Measurements from ENCODE around the gene SEMA4D. TPM values are rescaled to one million over a fixed set of nuclear protein-coding genes. Genes with fewer than 3 reads are reported as not detected.

Gene SEMA4D
- total RNA-seq, 2 experiments from 2014 or later: 159 to 161 TPM

DNA sequence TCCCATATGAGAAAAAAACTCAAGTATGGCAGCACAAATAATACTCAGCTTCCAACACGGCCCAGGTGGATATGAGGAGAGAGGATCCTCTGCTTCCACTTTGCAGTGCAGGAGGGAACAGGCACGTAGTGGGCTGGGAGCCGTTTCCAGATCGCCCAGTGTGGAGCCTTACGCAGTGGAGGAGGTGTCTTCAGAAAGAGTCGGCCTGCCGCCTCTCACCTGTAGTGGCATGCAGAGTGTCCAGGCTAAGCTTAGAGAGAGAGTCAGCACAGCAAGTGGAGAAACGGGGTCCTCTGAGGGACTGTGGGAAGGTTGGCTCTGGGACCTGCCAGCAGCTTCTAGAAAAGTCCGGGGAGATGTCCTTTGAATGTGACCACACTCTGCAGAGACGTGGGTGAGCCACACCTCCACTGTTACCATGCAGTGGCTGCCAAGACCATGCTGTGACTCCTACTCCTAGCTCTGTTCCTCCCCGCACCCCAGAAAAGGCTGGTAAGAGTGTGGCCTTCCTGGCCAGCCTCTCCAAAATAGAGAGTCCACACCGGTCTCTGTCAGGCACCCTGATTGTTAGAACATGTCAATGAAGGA lies 3.5 kb upstream of the SEMA4D start:
- Mint-ChIP-seq H3K9me3 (no peaks in the 10 kb centered on the region), H3K4me1 (ENCODE audit: low read depth) (peaks cover 53% of the 10 kb centered on the region), H3K4me3 (peak overlapping the region; percentile 17), H3K27me3 (no peaks in the 10 kb centered on the region), H3K36me3 (peaks cover 4% of the 10 kb centered on the region), H3K27ac (peak overlapping the region; percentile 79)
- ChIA-PET CTCF (interaction anchor here (0.6 to 3.9 kb wide), 4 partner anchors 12 to 603 kb away, joined by 3 to 19 read pairs (median 3); no protein-coding TSS in a partner anchor), POLR2A (interaction anchor here (1.3 to 2.6 kb wide), 3 partner anchors 11 to 47 kb away, joined by 3 to 8 read pairs (median 4); no protein-coding TSS in a partner anchor)
- intact Hi-C loops (cut with micrococcal nuclease): no loop called here
- no peak for DNase-seq

GRCh38 chr9:89500008-89500407 lies 2.1 kb upstream of the SEMA4D start:
- DNase-seq: no peak
- POLR2A ChIA-PET: interaction anchor here (1.3 to 2.6 kb wide), 2 partner anchors 10 to 51 kb away, joined by 3 to 8 read pairs; no protein-coding TSS in a partner anchor
- H3K27ac Mint-ChIP-seq: peak overlapping the region; percentile 19
- no peaks in the 10 kb centered on the region for H3K9me3 Mint-ChIP-seq
- intact Hi-C loops (cut with micrococcal nuclease): no loop called here
- H3K36me3 Mint-ChIP-seq: peaks cover 4% of the 10 kb centered on the region
- H3K4me3 Mint-ChIP-seq: no peak overlapping the region
- CTCF ChIA-PET: interaction anchor here (0.9 to 3.9 kb wide), 3 partner anchors 17 to 49 kb away, joined by 3 to 19 read pairs (median 3); no protein-coding TSS in a partner anchor
- no peaks in the 10 kb centered on the region for H3K27me3 Mint-ChIP-seq
- H3K4me1 Mint-ChIP-seq (ENCODE audit: low read depth): peaks cover 60% of the 10 kb centered on the region

GRCh38 chr9:89498852-89499480 lies 1.1 kb upstream of the SEMA4D start:
- Mint-ChIP-seq H3K27me3 (no peaks in the 10 kb centered on the region), H3K27ac (peak overlapping the region; percentile 90), H3K9me3 (no peaks in the 10 kb centered on the region), H3K4me1 (ENCODE audit: low read depth) (peaks cover 70% of the 10 kb centered on the region), H3K4me3 (peak overlapping the region; percentile 75), H3K36me3 (peaks cover 4% of the 10 kb centered on the region)
- DNase-seq: peak; percentile 70
- ChIA-PET POLR2A (interaction anchor here (0.9 to 1.6 kb wide), 4 partner anchors 9 to 180 kb away, joined by 3 to 4 read pairs (median 3); partner anchors contain the start of gene SECISBP2), CTCF (interaction anchor here (0.9 to 1.7 kb wide), 6 partner anchors 9 to 88 kb away, joined by 3 to 11 read pairs (median 4); no protein-coding TSS in a partner anchor)
- intact Hi-C loops (cut with micrococcal nuclease): loop anchor here (1.0 kb wide), 2 partner anchors 9 to 23 kb away; no protein-coding TSS in a partner anchor

DNA sequence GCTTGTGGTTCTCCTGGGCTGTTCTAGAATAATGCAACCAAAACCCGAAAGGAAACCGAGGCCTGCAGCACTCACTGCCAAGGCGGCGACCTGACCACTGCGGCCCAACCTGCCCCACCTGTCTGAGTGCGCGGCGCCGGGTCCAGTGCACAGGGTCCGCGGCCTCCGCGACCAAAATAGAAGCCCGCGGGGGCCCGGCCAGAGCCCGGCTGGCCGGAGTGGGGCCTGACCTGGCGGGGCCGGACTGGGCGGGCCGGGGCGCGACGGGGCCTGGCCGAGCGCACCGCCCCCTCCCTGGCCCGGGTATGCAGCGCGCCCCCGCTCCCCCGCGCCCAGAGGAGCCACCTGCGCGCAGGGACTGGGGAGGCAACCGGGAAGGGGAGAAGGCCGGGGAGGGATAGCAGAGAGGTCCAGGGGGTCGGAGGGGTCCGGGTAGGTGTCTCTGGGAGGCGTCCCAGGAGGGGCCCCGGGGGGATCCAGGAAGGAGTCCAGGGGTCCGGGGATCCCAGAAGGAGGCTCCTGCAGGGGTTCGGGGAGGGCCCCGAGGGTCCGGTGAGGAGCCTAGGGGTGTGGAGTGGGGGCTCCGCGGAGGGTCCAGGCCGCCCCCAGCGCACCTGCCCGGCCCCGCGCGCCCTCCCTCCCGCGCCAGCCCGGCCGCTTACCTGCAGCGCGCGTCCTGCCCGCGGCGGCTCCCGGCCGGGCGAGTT lies 503 bp downstream of the SEMA4D start:
- H3K27me3 Mint-ChIP-seq: no peaks in the 10 kb centered on the region
- peak; percentile 51 for DNase-seq
- POLR2A ChIA-PET: interaction anchor here (0.7 to 0.9 kb wide), 2 partner anchors 19 to 25 kb away, joined by 3 to 4 read pairs; no protein-coding TSS in a partner anchor
- peaks cover 4% of the 10 kb centered on the region for H3K36me3 Mint-ChIP-seq
- intact Hi-C loops (cut with micrococcal nuclease): loop anchor here (2.0 kb wide), 1 partner anchor 33 kb away; no protein-coding TSS in a partner anchor
- peaks cover 73% of the 10 kb centered on the region for H3K4me1 Mint-ChIP-seq (ENCODE audit: low read depth)
- peak overlapping the region; percentile 87 for H3K27ac Mint-ChIP-seq
- H3K4me3 Mint-ChIP-seq: peak overlapping the region; percentile 81
- CTCF ChIA-PET: interaction anchor here (2.3 to 3.0 kb wide), 3 partner anchors 32 to 68 kb away, joined by 9 to 11 read pairs (median 11); no protein-coding TSS in a partner anchor
- H3K9me3 Mint-ChIP-seq: no peaks in the 10 kb centered on the region

- Mint-ChIP-seq H3K27ac (peak overlapping the region; percentile 87), H3K4me1 (ENCODE audit: low read depth) (peaks cover 73% of the 10 kb centered on the region), H3K27me3 (no peaks in the 10 kb centered on the region), H3K4me3 (peak overlapping the region; percentile 81), H3K36me3 (peaks cover 4% of the 10 kb centered on the region), H3K9me3 (no peaks in the 10 kb centered on the region)
- POLR2A ChIA-PET: interaction anchor here (0.7 to 0.9 kb wide), 2 partner anchors 18 to 26 kb away, joined by 3 to 4 read pairs; no protein-coding TSS in a partner anchor
- DNase-seq: peak; percentile 68
- CTCF ChIA-PET: interaction anchor here (2.3 to 3.0 kb wide), 3 partner anchors 33 to 68 kb away, joined by 9 to 11 read pairs (median 11); no protein-coding TSS in a partner anchor
- intact Hi-C loops (cut with micrococcal nuclease): loop anchor here (1.0 to 2.0 kb wide), 2 partner anchors 32 to 40 kb away; no protein-coding TSS in a partner anchor
These were observed 1.2 kb downstream of the SEMA4D start for GRCh38 chr9:89496645-89497256.

DNA sequence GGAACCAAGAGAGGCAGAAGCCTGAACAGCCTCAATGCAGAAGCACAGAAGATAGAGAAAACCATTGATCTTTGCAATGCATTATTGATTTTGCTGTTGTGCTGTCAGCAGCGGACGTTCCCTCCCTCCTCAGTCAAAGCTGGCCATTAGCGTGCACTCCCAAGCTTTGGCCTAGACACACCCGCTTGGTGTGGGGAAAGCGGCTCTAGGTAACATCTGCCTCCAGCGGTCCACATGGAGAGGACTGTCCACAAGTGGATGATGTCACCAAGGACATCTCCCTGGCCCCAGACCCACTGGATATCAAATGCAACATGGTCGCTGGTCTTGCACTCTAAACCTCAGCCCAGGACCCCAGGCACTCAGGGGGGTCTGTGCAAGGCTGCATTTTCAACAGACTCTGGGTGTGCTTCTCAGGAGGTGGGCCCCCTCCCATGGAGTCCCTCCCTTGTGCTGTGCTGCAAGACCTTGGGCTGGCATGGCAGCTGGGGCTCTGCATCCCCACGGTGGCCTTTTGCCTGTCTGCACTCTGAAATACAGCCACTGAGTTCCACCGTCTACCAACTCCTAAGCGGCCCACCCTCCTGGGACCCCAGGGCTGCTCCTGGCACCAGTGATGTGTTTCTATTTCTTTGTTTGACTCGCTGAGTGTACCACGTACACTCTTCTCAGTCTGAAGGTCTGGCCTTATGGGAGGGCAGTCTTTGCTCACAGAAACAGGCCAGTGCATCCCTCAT lies 1.9 kb downstream of the SEMA4D start:
- no peak for DNase-seq
- Mint-ChIP-seq H3K4me3 (peak overlapping the region; percentile 81), H3K36me3 (peaks cover 4% of the 10 kb centered on the region), H3K27me3 (no peaks in the 10 kb centered on the region), H3K27ac (peak overlapping the region; percentile 87), H3K9me3 (no peaks in the 10 kb centered on the region), H3K4me1 (ENCODE audit: low read depth) (peaks cover 73% of the 10 kb centered on the region)
- intact Hi-C loops (cut with micrococcal nuclease): loop anchor here (1.0 to 2.0 kb wide), 2 partner anchors 31 to 40 kb away; no protein-coding TSS in a partner anchor
- ChIA-PET POLR2A (interaction anchor here (1.0 kb wide), 1 partner anchor 19 kb away, joined by 3 read pairs; no protein-coding TSS in a partner anchor), CTCF (interaction anchor here (1.0 to 3.0 kb wide), 5 partner anchors 25 to 86 kb away, joined by 3 to 11 read pairs (median 9); no protein-coding TSS in a partner anchor)

DNA sequence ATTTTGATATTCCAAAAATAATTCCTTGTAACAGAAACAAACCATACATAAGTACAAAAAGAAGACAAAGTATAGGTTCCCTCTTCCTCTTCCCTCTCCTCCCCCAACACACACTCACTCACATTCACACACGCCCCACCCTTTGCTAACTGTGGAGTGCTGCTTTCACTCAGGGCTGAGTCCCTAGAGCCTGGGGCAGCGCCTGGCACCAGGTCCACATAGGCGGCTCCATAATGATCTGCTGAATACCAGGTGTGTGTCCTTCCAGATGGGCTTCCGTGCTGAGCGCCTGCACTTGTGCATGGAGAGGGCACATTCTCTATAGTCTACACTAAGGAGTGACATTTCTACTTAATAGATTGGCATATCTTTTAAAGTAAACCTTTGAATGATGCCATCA lies 3.7 kb downstream of the SEMA4D start:
- intact Hi-C loops (cut with micrococcal nuclease): no loop called here
- peak; percentile 34 for DNase-seq
- H3K27ac Mint-ChIP-seq: peak overlapping the region; percentile 77
- CTCF ChIA-PET: no interaction called here
- H3K9me3 Mint-ChIP-seq: no peaks in the 10 kb centered on the region
- H3K4me1 Mint-ChIP-seq (ENCODE audit: low read depth): peaks cover 76% of the 10 kb centered on the region
- H3K36me3 Mint-ChIP-seq: peaks cover 4% of the 10 kb centered on the region
- H3K27me3 Mint-ChIP-seq: no peaks in the 10 kb centered on the region
- POLR2A ChIA-PET: no interaction called here
- H3K4me3 Mint-ChIP-seq: peak overlapping the region; percentile 81

GRCh38 chr9:89493671-89494070 lies 4.2 kb downstream of the SEMA4D start:
- CTCF ChIA-PET: interaction anchor here (1.8 kb wide), 1 partner anchor 55 kb away, joined by 7 read pairs; no protein-coding TSS in a partner anchor
- POLR2A ChIA-PET: no interaction called here
- Mint-ChIP-seq H3K27ac (peak overlapping the region; percentile 77), H3K36me3 (peaks cover 4% of the 10 kb centered on the region), H3K27me3 (no peaks in the 10 kb centered on the region), H3K4me1 (ENCODE audit: low read depth) (peaks cover 76% of the 10 kb centered on the region), H3K4me3 (peak overlapping the region; percentile 81), H3K9me3 (no peaks in the 10 kb centered on the region)
- intact Hi-C loops (cut with micrococcal nuclease): no loop called here
- no peak for DNase-seq

DNA sequence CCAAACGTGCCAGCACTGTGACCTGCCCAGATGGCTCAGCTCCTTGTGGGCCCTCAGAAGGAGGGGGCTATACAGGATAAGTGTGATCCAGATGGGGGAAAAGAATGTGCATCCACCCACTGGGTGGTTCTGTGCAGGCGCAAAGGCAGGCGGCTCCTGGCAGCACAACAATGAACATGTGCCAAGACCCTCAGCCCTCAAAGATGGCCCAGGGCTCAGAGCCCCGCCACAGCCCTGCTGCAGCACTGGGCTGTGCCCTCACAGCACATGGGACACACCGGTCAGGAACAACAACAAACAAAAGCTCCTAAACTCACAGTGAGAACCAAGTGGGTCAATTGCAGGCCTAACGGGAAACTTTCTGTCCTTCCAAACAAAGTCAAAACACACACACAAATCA lies 4.7 kb downstream of the SEMA4D start:
- CTCF ChIA-PET: interaction anchor here (1.8 kb wide), 1 partner anchor 55 kb away, joined by 7 read pairs; no protein-coding TSS in a partner anchor
- peaks cover 74% of the 10 kb centered on the region for H3K4me1 Mint-ChIP-seq (ENCODE audit: low read depth)
- H3K36me3 Mint-ChIP-seq: peaks cover 4% of the 10 kb centered on the region
- POLR2A ChIA-PET: no interaction called here
- peak overlapping the region; percentile 81 for H3K4me3 Mint-ChIP-seq
- H3K9me3 Mint-ChIP-seq: no peaks in the 10 kb centered on the region
- H3K27ac Mint-ChIP-seq: peak overlapping the region; percentile 77
- intact Hi-C loops (cut with micrococcal nuclease): no loop called here
- DNase-seq: no peak
- no peaks in the 10 kb centered on the region for H3K27me3 Mint-ChIP-seq

DNA sequence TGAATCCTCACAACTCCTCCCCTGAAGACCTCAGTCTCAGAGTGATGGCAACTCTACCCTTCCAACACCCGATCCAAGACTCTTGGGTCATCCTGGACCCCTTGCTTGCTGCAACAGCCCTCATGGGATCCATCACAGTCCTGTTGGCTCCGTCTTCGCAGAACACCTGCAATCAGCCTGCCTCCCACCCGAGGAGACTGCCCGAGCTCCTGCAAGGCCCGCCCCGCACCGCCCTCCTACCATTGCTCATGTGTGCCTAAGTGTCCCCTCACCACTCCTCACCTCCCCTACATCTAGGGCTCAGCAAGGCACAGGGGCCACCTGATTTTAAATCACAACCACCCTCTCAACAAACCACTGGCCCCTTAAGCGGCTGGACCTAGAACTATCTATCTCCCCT lies 5.3 kb downstream of the SEMA4D start:
- POLR2A ChIA-PET: interaction anchor here (1.5 kb wide), 1 partner anchor 33 kb away, joined by 3 read pairs; no protein-coding TSS in a partner anchor
- peak overlapping the region; percentile 72 for H3K27ac Mint-ChIP-seq
- H3K4me1 Mint-ChIP-seq (ENCODE audit: low read depth): peaks cover 77% of the 10 kb centered on the region
- peaks cover 7% of the 10 kb centered on the region for H3K36me3 Mint-ChIP-seq
- no peak for DNase-seq
- no peaks in the 10 kb centered on the region for H3K27me3 Mint-ChIP-seq
- CTCF ChIA-PET: interaction anchor here (1.8 kb wide), 1 partner anchor 56 kb away, joined by 7 read pairs; no protein-coding TSS in a partner anchor
- intact Hi-C loops (cut with micrococcal nuclease): no loop called here
- H3K9me3 Mint-ChIP-seq: no peaks in the 10 kb centered on the region
- peak overlapping the region; percentile 47 for H3K4me3 Mint-ChIP-seq

All from activated CD4-positive, alpha-beta memory T cell treated with anti-CD3 and anti-CD28 coated beads for 36 hours (primary cell).